GM15510 (cell line): ENCODE data around the gene PHACTR3.

Experiments
- POLR2A ChIP-seq: IDR thresholded peaks from 3 replicates; pipeline ENCODE4 v1.6.1; 2011; ENCODE audit warnings: borderline replicate concordance; ENCODE audit not compliant: insufficient read length; ENCODE audit errors: extremely low read depth

PHACTR3 gene

GRCh38 chr20:59680148-59680650 lies 75.9 kb downstream of the PHACTR3 start:
- TF ChIP-seq POLR2A, result no peak

GRCh38 chr20:59680852-59681251 lies 76.5 kb downstream of the PHACTR3 start:
- TF ChIP-seq POLR2A, result no peak

GRCh38 chr20:59682603-59683002 lies 78.3 kb downstream of the PHACTR3 start:
- no peak for TF ChIP-seq POLR2A

- TF ChIP-seq POLR2A, result no peak
These were observed 78.8 kb downstream of the PHACTR3 start for GRCh38 chr20:59683181-59683580.

GRCh38 chr20:59684685-59685242 lies 80.4 kb downstream of the PHACTR3 start:
- TF ChIP-seq POLR2A, result no peak

- TF ChIP-seq POLR2A, result no peak
These were observed 82.3 kb downstream of the PHACTR3 start for GRCh38 chr20:59686404-59687346.

GRCh38 chr20:59688356-59688755 lies 84.0 kb downstream of the PHACTR3 start:
- TF ChIP-seq POLR2A, result no peak

GRCh38 chr20:59688999-59689398 lies 84.7 kb downstream of the PHACTR3 start:
- no peak for TF ChIP-seq POLR2A

GRCh38 chr20:59690101-59690500 lies 85.8 kb downstream of the PHACTR3 start:
- no peak for TF ChIP-seq POLR2A

- no peak for TF ChIP-seq POLR2A
These were observed 86.6 kb downstream of the PHACTR3 start for GRCh38 chr20:59690976-59691375.

- no peak for TF ChIP-seq POLR2A
These were observed 87.8 kb downstream of the PHACTR3 start for GRCh38 chr20:59692139-59692538.

GRCh38 chr20:59693587-59693986 lies 89.2 kb downstream of the PHACTR3 start:
- TF ChIP-seq POLR2A, result no peak

GRCh38 chr20:59696476-59696875 lies 92.1 kb downstream of the PHACTR3 start:
- no peak for TF ChIP-seq POLR2A

- no peak for TF ChIP-seq POLR2A
These were observed 92.7 kb downstream of the PHACTR3 start for GRCh38 chr20:59697068-59697467.

- TF ChIP-seq POLR2A, result no peak
These were observed 94.3 kb downstream of the PHACTR3 start for GRCh38 chr20:59698598-59698997.

- TF ChIP-seq POLR2A, result no peak
These were observed 96.9 kb downstream of the PHACTR3 start for GRCh38 chr20:59701236-59701635.

GRCh38 chr20:59703046-59703445 lies 98.7 kb downstream of the PHACTR3 start:
- TF ChIP-seq POLR2A, result no peak
